SK-N-SH treated with all-trans-retinoic acid at 6 μM for 48 hours (cell line): ENCODE data around the gene APPBP2.
"Not testable (repeated sequence)": the region's sequence is repeated elsewhere in the genome, so short reads cannot be mapped to it uniquely, and the experiment has no call there.

Experiments used
- ATAC-seq: fragments of 200-7000 bp; cut with Tn5 transposase; 3 replicates; pipeline ENCODE4 v1.9.1; 2020; ENCODE audit warnings: mild to moderate bottlenecking, moderate library complexity
- ARNTL ChIP-seq: fragments of 450-650 bp; formaldehyde crosslinking; IDR thresholded peaks from 2 replicates; pipeline ENCODE4 v1.5.0; 2020; ENCODE audit warnings: low read depth, mild to moderate bottlenecking, moderate library complexity, borderline replicate concordance
- BACH2 ChIP-seq: fragments of 250-450 bp; sonication (Bioruptor Pico); IDR thresholded peaks from 2 replicates; pipeline ENCODE4 v1.9.0; 2021; ENCODE audit warnings: mild to moderate bottlenecking, borderline replicate concordance
- CREB5 ChIP-seq: fragments of 250-450 bp; sonication (Bioruptor Pico); IDR thresholded peaks from 2 replicates; pipeline ENCODE4 v1.5.1; 2020; ENCODE audit warnings: low read depth, mild to moderate bottlenecking, moderate library complexity
- CSDC2 ChIP-seq: fragments of 250-450 bp; sonication (Bioruptor Pico); IDR thresholded peaks from 2 replicates; pipeline ENCODE4 v1.5.0; 2020; ENCODE audit warnings: mild to moderate bottlenecking, moderate library complexity
- CSRNP3 ChIP-seq: fragments of 250-450 bp; sonication (Bioruptor Pico); IDR thresholded peaks from 2 replicates; pipeline ENCODE4 v1.5.1; 2021; ENCODE audit warnings: mild to moderate bottlenecking, moderate library complexity
- ESRRG ChIP-seq: fragments of 250-450 bp; sonication (Bioruptor Pico); IDR thresholded peaks from 2 replicates; pipeline ENCODE4 v1.6.1; 2021; ENCODE audit warnings: mild to moderate bottlenecking
- GLIS3 ChIP-seq: fragments of 250-450 bp; sonication (Bioruptor Pico); IDR thresholded peaks from 2 replicates; pipeline ENCODE4 v1.5.0; 2020; ENCODE audit warnings: mild to moderate bottlenecking, moderate library complexity
- ISL1 ChIP-seq: fragments of 250-450 bp; sonication (Bioruptor Pico); IDR thresholded peaks from 2 replicates; pipeline ENCODE4 v2.1.2; 2022; ENCODE audit warnings: mild to moderate bottlenecking, moderate library complexity
- OSR1 ChIP-seq: fragments of 250-450 bp; sonication (Bioruptor Pico); IDR thresholded peaks from 2 replicates; pipeline ENCODE4 v1.8.0; 2022; ENCODE audit warnings: moderate library complexity, mild to moderate bottlenecking, inconsistent platforms
- PATZ1 ChIP-seq: fragments of 250-450 bp; sonication (Bioruptor Pico); IDR thresholded peaks from 2 replicates; pipeline ENCODE4 v1.8.0; 2020; ENCODE audit warnings: mild to moderate bottlenecking, moderate library complexity, borderline replicate concordance
- POU6F1 ChIP-seq: fragments of 250-450 bp; sonication (Bioruptor Pico); IDR thresholded peaks from 2 replicates; pipeline ENCODE4 v1.8.0; 2021; ENCODE audit warnings: low read depth, mild to moderate bottlenecking, moderate library complexity, borderline replicate concordance
- PPARA ChIP-seq: fragments of 250-450 bp; sonication (Bioruptor Pico); IDR thresholded peaks from 2 replicates; pipeline ENCODE4 v1.5.0; 2020; ENCODE audit warnings: mild to moderate bottlenecking, borderline replicate concordance
- RARB ChIP-seq: fragments of 250-450 bp; sonication (Bioruptor Pico); IDR thresholded peaks from 2 replicates; pipeline ENCODE4 v1.8.0; 2021; ENCODE audit warnings: mild to moderate bottlenecking, moderate library complexity
- SNAI2 ChIP-seq: fragments of 250-450 bp; sonication (Bioruptor Pico); IDR thresholded peaks from 2 replicates; pipeline ENCODE4 v1.5.0; 2020; ENCODE audit warnings: mild to moderate bottlenecking, moderate library complexity
- TCF4 ChIP-seq: fragments of 250-450 bp; sonication (Bioruptor Pico); IDR thresholded peaks from 2 replicates; pipeline ENCODE4 v1.8.0; 2021; ENCODE audit warnings: mild to moderate bottlenecking, moderate library complexity, borderline replicate concordance
- TOX ChIP-seq: fragments of 250-450 bp; sonication (Bioruptor Pico); IDR thresholded peaks from 2 replicates; pipeline ENCODE4 v1.8.0; 2021; ENCODE audit warnings: mild to moderate bottlenecking, moderate library complexity, borderline replicate concordance
- TSHZ2 ChIP-seq: fragments of 250-450 bp; sonication (Bioruptor Pico); IDR thresholded peaks from 2 replicates; pipeline ENCODE4 v1.5.0; 2020; ENCODE audit warnings: mild to moderate bottlenecking, moderate library complexity
- ZC3H10 ChIP-seq: fragments of 250-450 bp; sonication (Bioruptor Pico); IDR thresholded peaks from 2 replicates; pipeline ENCODE4 v1.5.1; 2021; ENCODE audit warnings: mild to moderate bottlenecking, moderate library complexity
- ZFP3 ChIP-seq: fragments of 250-450 bp; sonication (Bioruptor Pico); IDR thresholded peaks from 2 replicates; pipeline ENCODE4 v1.5.0; 2020; ENCODE audit warnings: mild to moderate bottlenecking, moderate library complexity
- ZNF565 ChIP-seq: fragments of 450-650 bp; formaldehyde crosslinking; conservative IDR thresholded peaks from 2 replicates; pipeline ENCODE4 v1.5.0; 2020; ENCODE audit warnings: low read depth, mild to moderate bottlenecking, moderate library complexity
- ZNF70 ChIP-seq: fragments of 450-650 bp; formaldehyde crosslinking; IDR thresholded peaks from 2 replicates; pipeline ENCODE4 v1.5.0; 2020; ENCODE audit warnings: mild to moderate bottlenecking, moderate library complexity
- ZNF8 ChIP-seq: fragments of 450-650 bp; formaldehyde crosslinking; IDR thresholded peaks from 2 replicates; pipeline ENCODE4 v1.5.0; 2020; ENCODE audit warnings: mild to moderate bottlenecking, moderate library complexity

APPBP2 gene

GRCh38 chr17:60524463-60525327 lies 1.3 kb downstream of the APPBP2 start:
- TF ChIP-seq PPARA (CRISPR knock-in tag) (no peak), ZNF70 (CRISPR knock-in tag) (no peak), ESRRG (no peak), RARB (CRISPR knock-in tag) (no peak), ZFP3 (no peak), CSDC2 (no peak), ZC3H10 (CRISPR knock-in tag) (no peak), TOX (CRISPR knock-in tag) (no peak)

GRCh38 chr17:60523822-60524221 lies 2.2 kb downstream of the APPBP2 start:
- no peak for TF ChIP-seq PPARA (CRISPR knock-in tag)
- TF ChIP-seq SNAI2: no peak
- TF ChIP-seq ISL1 (CRISPR knock-in tag): no peak
- no peak for TF ChIP-seq BACH2 (CRISPR knock-in tag)
- TF ChIP-seq ZNF8 (CRISPR knock-in tag): no peak
- TF ChIP-seq POU6F1 (CRISPR knock-in tag): no peak
- TF ChIP-seq CSRNP3 (CRISPR knock-in tag): no peak
- no peak for TF ChIP-seq TCF4
- no peak for TF ChIP-seq TOX (CRISPR knock-in tag)
- no peak for TF ChIP-seq GLIS3 (CRISPR knock-in tag)
- ATAC-seq: no peak

More at GRCh38 chr17:60524463-60525327, 1.3 kb downstream of the APPBP2 start:
- peak; percentile 12 for ATAC-seq

- TF ChIP-seq GLIS3 (CRISPR knock-in tag) (no peak), PATZ1 (CRISPR knock-in tag) (no peak), ARNTL (CRISPR knock-in tag) (no peak), ESRRG (no peak), ISL1 (CRISPR knock-in tag) (no peak; the same call in 1 of the 2 replicates), RARB (CRISPR knock-in tag) (no peak)
- TF ChIP-seq, all 23 proteins: peak for 0
- ATAC-seq: no peak
Observed at GRCh38 chr17:60522889-60523626, 3.0 kb downstream of the APPBP2 start.

GRCh38 chr17:60519795-60520194 lies 6.2 kb downstream of the APPBP2 start:
- ATAC-seq: no peak
- TF ChIP-seq ISL1 (CRISPR knock-in tag) (no peak), TCF4 (no peak), ZNF565 (CRISPR knock-in tag) (no peak), TSHZ2 (CRISPR knock-in tag) (no peak), CSDC2 (no peak), SNAI2 (no peak), POU6F1 (CRISPR knock-in tag) (no peak), OSR1 (CRISPR knock-in tag) (no peak), CREB5 (CRISPR knock-in tag) (no peak), ZNF8 (CRISPR knock-in tag) (no peak), ZNF70 (CRISPR knock-in tag) (no peak), ARNTL (CRISPR knock-in tag) (no peak)
- TF ChIP-seq, all 23 proteins: peak for 0

- ATAC-seq: not testable (repeated sequence)
Observed at GRCh38 chr17:60515683-60516082, 10.4 kb downstream of the APPBP2 start.
